Measurements from ENCODE around the gene PRKX. TPM values are rescaled to one million over a fixed set of nuclear protein-coding genes. Genes with fewer than 3 reads are reported as not detected.
A peak's percentile ranks its signal among the peaks of the same experiment; 100 is the strongest.
"Not testable (repeated sequence)": the region's sequence is repeated elsewhere in the genome, so short reads cannot be mapped to it uniquely, and the experiment has no call there.

The PRKX gene
- total and polyA plus RNA-seq, 9 donors: 7.3 to 13.2 (median 8.0) TPM

DNA sequence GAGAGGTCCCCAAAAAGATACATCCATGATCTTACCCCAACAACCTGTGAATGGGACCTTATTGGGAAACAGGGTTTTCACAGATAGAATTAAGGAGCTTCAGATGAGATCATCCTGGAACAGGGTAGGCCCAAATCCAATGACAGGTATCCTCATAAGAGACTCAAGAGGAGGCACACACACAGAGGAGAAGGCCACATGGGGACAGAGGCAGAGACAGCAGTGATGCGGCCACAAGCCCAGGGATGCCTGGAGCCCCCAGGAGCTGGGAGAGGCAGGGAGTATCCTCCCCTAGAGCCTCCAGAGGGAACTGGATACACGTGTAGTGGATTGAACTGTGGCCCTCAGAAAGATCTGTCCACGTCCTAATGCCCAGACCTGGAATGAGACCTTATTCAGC, 82.3 kb downstream of the PRKX start:
- H3K36me3 ChIP-seq (ENCODE audit: control insufficient read depth, insufficient read depth, low read length): peaks cover 9% of the 10 kb centered on the region

DNA sequence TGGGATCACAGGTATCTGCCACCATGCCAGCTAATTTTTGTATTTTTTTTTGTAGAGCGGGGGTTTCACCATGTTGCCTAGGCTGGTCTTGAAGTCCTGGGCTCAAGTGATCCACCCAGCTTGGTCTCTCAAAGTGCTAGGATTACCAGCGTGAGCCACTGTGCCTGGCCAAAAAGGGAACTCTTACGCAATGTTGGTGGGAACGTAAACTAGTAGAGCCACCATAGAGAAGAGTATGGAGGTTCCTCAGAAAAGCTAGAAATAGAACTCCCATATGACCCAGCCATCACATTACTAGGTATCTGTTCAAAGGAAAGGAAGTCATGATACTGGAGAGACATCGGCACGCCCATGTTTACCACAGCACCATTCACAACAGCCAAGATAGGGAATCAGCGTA, 85.9 kb downstream of the PRKX start:
- 85% methylated on average over 2 of the region's 7 CpGs for whole genome bisulfite sequencing (ENCODE audit: insufficient coverage)
- Histone ChIP-seq H3K4me1 (ENCODE audit: control insufficient read depth, insufficient read depth, low read length) (no peaks in the 10 kb centered on the region), H3K27ac (ENCODE audit: low read length) (no peak overlapping the region), H3K27me3 (ENCODE audit: control insufficient read depth, insufficient read depth, low read length) (no peaks in the 10 kb centered on the region), H3K9me3 (replicated peaks; ENCODE audit: control insufficient read depth, low read depth, low read length) (peaks cover 7% of the 10 kb centered on the region), H3K36me3 (ENCODE audit: control insufficient read depth, insufficient read depth, low read length) (peaks cover 6% of the 10 kb centered on the region), H3K4me3 (ENCODE audit: low read length) (no peak overlapping the region)
- no peak for DNase-seq

More for the DNA sequence above, 82.3 kb downstream of the PRKX start:
- Histone ChIP-seq H3K9me3 (replicated peaks; ENCODE audit: control insufficient read depth, low read depth, low read length) (peaks cover 7% of the 10 kb centered on the region), H3K27ac (ENCODE audit: low read length) (no peak overlapping the region), H3K4me1 (ENCODE audit: control insufficient read depth, insufficient read depth, low read length) (no peaks in the 10 kb centered on the region), H3K4me3 (ENCODE audit: low read length) (no peak overlapping the region), H3K27me3 (ENCODE audit: control insufficient read depth, insufficient read depth, low read length) (no peaks in the 10 kb centered on the region)
- no peak for DNase-seq
- 76% methylated on average over 3 of the region's 3 CpGs for WGBS (ENCODE audit: insufficient coverage)

DNA sequence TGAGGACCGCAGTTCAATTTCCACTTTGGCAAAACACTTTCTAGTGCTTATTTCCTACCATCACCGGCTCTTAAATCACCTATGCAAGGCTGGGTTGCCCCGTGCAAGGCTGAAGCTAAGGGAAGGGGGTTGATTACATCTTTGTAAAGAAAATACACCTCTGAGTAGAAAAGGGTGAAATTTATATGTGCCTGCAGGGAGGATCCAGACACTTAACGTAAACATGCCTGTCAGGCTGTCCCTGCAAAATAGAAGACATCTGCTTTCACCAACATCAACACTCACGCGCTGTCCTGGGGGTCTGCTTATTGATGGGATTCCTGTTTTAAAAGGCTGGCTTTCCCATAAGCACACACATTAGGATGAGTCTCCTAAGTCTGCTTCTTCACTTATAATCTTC, 92.0 kb downstream of the PRKX start:
- H3K36me3 ChIP-seq (ENCODE audit: control insufficient read depth, insufficient read depth, low read length): peaks cover 6% of the 10 kb centered on the region

DNA sequence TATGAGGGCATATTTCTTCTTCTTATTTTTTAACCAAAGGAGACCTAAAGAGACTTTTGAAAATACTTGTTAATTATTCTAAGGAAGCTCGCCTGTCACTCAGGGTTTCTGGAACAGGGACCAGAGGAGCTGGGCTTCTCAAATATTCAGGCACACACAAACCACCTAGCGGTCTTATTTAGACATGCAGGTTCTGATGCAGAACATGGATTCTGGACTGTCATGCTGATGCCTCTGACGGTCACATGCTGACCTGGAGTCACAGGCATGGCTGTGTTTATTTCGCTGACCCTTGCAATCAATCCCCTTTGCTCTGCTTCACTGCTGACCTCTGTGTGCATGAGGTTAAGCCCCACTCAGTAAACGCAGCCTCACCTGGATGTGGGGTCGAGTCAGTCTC, 101.7 kb downstream of the PRKX start:
- H3K4me1 ChIP-seq (ENCODE audit: control insufficient read depth, insufficient read depth, low read length); DNase-seq; H3K27ac ChIP-seq (ENCODE audit: low read length); H3K27me3 ChIP-seq (ENCODE audit: control insufficient read depth, insufficient read depth, low read length); H3K4me3 ChIP-seq (ENCODE audit: low read length); H3K36me3 ChIP-seq (ENCODE audit: control insufficient read depth, insufficient read depth, low read length); H3K9me3 ChIP-seq (replicated peaks; ENCODE audit: control insufficient read depth, low read depth, low read length): not testable (repeated sequence)
- no CpG with 5 or more reads among the region's 6 CpGs for WGBS (ENCODE audit: insufficient coverage)

More for the DNA sequence above, 92.0 kb downstream of the PRKX start:
- H3K9me3 ChIP-seq (replicated peaks; ENCODE audit: control insufficient read depth, low read depth, low read length): no peaks in the 10 kb centered on the region
- no peak overlapping the region for H3K27ac ChIP-seq (ENCODE audit: low read length)
- H3K27me3 ChIP-seq (ENCODE audit: control insufficient read depth, insufficient read depth, low read length): peaks cover 4% of the 10 kb centered on the region
- no peaks in the 10 kb centered on the region for H3K4me1 ChIP-seq (ENCODE audit: control insufficient read depth, insufficient read depth, low read length)
- WGBS (ENCODE audit: insufficient coverage): 20% methylated on average over 2 of the region's 6 CpGs
- DNase-seq: no peak
- H3K4me3 ChIP-seq (ENCODE audit: low read length): no peak overlapping the region

DNA sequence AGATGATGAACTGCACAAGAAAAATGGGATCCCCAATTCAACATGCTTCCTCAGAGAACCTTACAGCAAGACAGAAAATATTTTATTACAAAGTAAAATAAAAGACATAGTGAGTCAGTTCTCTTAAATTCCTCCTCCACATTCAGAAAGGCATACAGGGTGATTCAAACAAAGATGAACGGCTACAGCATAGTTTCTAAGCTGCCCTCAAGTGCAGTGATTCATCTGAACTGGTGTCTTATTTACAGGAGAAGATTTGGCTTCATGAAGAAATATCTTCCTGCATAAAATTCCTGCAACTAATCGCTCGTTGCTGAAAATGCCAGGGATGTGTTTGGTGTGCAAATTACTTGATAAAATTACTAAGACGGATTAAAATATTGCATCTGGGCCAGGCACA, 103.6 kb downstream of the PRKX start:
- H3K36me3 ChIP-seq (ENCODE audit: control insufficient read depth, insufficient read depth, low read length): peaks cover 6% of the 10 kb centered on the region
- no peak overlapping the region for H3K27ac ChIP-seq (ENCODE audit: low read length)
- no peaks in the 10 kb centered on the region for H3K27me3 ChIP-seq (ENCODE audit: control insufficient read depth, insufficient read depth, low read length)
- DNase-seq: no peak
- no peaks in the 10 kb centered on the region for H3K9me3 ChIP-seq (replicated peaks; ENCODE audit: control insufficient read depth, low read depth, low read length)
- no peak overlapping the region for H3K4me3 ChIP-seq (ENCODE audit: low read length)
- WGBS (ENCODE audit: insufficient coverage): 100% methylated on average over 1 of the region's 4 CpGs
- H3K4me1 ChIP-seq (ENCODE audit: control insufficient read depth, insufficient read depth, low read length): no peaks in the 10 kb centered on the region

DNA sequence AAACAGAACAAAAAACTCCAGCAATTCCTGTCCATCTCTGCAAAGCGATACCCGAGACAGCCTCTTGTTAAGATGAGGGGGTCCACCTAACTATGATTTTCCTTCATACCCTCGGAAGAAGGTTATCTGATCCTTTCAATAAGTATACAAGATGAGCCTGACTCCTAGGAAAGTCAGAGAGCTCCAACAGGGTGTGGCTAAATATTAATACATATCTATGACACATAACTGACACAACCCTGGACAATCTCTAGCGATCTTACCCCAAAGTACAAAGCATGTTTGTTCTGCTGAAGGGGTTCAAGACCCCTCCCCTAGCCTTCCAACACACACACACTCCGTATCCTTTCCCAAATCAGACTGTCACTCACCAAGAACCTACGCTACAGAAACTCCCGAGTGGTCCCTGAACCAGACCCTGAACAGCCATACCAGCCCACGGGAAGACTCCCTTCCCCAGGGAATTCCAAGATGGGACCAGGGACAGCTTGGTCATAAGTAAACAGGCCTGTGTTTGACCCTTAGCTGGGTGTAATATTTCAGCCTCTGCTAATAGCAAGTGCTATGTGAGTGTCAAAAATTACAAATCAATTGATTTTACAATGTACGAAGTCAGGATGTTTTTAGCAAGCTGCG, 110.3 kb downstream of the PRKX start:
- no peaks in the 10 kb centered on the region for H3K9me3 ChIP-seq (replicated peaks; ENCODE audit: control insufficient read depth, low read depth, low read length)
- no peak overlapping the region for H3K4me3 ChIP-seq (ENCODE audit: low read length)
- peaks cover 2% of the 10 kb centered on the region for H3K4me1 ChIP-seq (ENCODE audit: control insufficient read depth, insufficient read depth, low read length)
- no peaks in the 10 kb centered on the region for H3K36me3 ChIP-seq (ENCODE audit: control insufficient read depth, insufficient read depth, low read length)
- 91% methylated on average over 4 of the region's 10 CpGs for WGBS (ENCODE audit: insufficient coverage)
- H3K27me3 ChIP-seq (ENCODE audit: control insufficient read depth, insufficient read depth, low read length): peaks cover 5% of the 10 kb centered on the region
- DNase-seq: no peak
- no peak overlapping the region for H3K27ac ChIP-seq (ENCODE audit: low read length)

DNA sequence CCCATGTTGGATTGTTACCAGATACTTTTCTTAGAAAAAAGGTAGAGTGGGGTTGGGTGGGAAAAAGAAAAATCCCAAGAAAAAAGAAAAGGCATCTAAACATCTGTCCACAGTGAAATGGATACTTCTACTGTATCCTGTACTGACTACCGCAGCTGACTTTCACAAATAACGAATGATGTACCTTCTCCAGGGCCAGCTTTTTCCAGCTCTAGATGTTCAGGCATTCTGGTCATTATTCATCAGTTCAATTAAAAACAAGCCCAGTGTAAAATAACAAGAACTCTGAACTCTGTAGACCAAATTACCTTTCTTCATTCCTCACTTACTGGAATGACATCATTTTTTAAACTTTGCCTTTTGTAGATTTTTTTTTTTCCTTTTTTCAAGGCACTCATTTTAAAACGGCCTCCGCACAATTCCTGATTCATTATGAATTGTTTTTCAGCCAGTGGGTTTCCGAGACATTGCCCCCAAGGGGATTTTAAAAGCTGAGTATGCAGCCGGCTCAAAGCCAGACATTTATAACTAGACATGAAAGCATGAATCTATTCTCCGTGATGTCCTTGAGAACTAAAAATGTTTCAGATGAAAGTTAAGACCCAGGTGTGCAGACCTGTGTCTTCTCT, 113.5 kb downstream of the PRKX start:
- H3K27me3 ChIP-seq (ENCODE audit: control insufficient read depth, insufficient read depth, low read length): peaks cover 5% of the 10 kb centered on the region
- DNase-seq: peak; percentile 82
- 14% methylated on average over 2 of the region's 7 CpGs for WGBS (ENCODE audit: insufficient coverage)
- H3K9me3 ChIP-seq (replicated peaks; ENCODE audit: control insufficient read depth, low read depth, low read length): no peaks in the 10 kb centered on the region
- H3K4me3 ChIP-seq (ENCODE audit: low read length): no peak overlapping the region
- peaks cover 2% of the 10 kb centered on the region for H3K4me1 ChIP-seq (ENCODE audit: control insufficient read depth, insufficient read depth, low read length)
- H3K36me3 ChIP-seq (ENCODE audit: control insufficient read depth, insufficient read depth, low read length): no peaks in the 10 kb centered on the region
- H3K27ac ChIP-seq (ENCODE audit: low read length): peak overlapping the region; percentile 25

DNA sequence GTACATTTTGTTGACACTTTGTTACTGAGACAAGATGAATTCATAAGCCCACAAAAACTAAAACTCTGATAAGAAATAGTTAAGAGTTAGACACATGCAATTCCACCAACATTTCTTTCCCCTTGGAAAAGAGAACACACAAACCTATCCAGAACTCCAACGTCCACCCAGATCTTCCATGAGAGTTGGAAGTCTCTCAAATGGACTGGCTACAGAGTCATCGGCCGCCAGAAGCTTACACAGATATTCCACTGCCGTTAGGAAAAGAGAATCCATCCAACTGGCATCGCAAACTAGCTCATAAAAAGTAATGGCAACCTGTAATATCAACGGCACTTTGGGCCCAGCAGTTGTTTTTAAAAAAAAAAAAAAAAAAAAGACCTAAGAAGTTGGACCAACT, 114.7 kb downstream of the PRKX start:
- H3K27ac ChIP-seq (ENCODE audit: low read length): no peak overlapping the region
- WGBS (ENCODE audit: insufficient coverage): 20% methylated on average over 1 of the region's 6 CpGs

DNA sequence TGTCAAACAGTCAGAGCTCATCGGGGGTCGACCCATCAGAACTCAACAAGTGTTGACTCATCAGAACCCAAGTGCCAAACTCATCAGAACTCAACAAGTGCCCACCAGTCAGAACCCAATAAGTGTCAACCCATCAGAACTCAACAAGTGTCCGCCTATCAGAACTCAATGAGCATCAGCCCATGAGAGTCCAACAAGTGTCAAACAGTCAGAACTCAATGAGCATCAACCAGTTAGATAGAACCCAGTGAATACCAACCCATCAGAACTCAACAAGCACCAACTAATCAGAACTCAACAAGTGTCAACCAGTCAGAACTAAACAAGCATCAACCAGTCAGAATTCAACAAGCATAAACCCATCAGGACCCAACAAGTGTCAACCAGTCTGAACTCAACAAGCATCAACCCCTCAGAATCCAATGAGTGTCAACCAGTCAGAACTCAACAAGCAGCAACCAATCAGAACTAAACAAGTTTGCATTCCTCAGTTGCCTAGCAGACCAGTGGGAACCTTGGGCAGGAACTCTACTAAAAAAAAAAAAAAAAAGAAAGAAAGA, 115.3 kb downstream of the PRKX start:
- H3K27me3 ChIP-seq (ENCODE audit: control insufficient read depth, insufficient read depth, low read length): peaks cover 3% of the 10 kb centered on the region
- no peak for DNase-seq
- no peak overlapping the region for H3K4me3 ChIP-seq (ENCODE audit: low read length)
- no peaks in the 10 kb centered on the region for H3K36me3 ChIP-seq (ENCODE audit: control insufficient read depth, insufficient read depth, low read length)
- H3K27ac ChIP-seq (ENCODE audit: low read length): no peak overlapping the region
- H3K9me3 ChIP-seq (replicated peaks; ENCODE audit: control insufficient read depth, low read depth, low read length): no peaks in the 10 kb centered on the region
- 97% methylated on average over 3 of the region's 3 CpGs for WGBS (ENCODE audit: insufficient coverage)
- H3K4me1 ChIP-seq (ENCODE audit: control insufficient read depth, insufficient read depth, low read length): peaks cover 2% of the 10 kb centered on the region

More for the DNA sequence above, 114.7 kb downstream of the PRKX start:
- peak; percentile 87 for DNase-seq
- Histone ChIP-seq H3K27me3 (ENCODE audit: control insufficient read depth, insufficient read depth, low read length) (peaks cover 5% of the 10 kb centered on the region), H3K4me1 (ENCODE audit: control insufficient read depth, insufficient read depth, low read length) (peaks cover 2% of the 10 kb centered on the region), H3K36me3 (ENCODE audit: control insufficient read depth, insufficient read depth, low read length) (no peaks in the 10 kb centered on the region), H3K4me3 (ENCODE audit: low read length) (no peak overlapping the region), H3K9me3 (replicated peaks; ENCODE audit: control insufficient read depth, low read depth, low read length) (no peaks in the 10 kb centered on the region)

DNA sequence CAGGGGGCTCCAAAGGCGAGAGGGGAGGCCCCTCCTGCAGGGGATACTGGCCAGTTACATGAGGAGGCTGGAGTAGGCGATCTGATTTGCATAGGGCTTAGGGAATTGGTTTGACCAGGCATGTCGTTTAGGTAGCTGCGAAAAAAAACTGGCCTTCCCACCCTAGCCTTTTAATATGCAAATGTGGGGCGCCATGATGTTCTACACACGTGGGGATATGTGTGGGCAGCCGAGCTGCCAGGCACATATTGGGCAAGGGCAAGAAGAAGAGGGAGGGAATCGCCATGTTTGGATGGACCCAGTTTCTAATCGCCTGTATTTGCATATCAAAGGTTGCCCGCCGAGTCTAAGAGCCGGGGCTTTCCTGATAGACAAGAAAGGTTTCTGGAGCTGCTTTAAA, 121.3 kb downstream of the PRKX start:
- H3K27me3 ChIP-seq (ENCODE audit: control insufficient read depth, insufficient read depth, low read length): peaks cover 5% of the 10 kb centered on the region
- no peak for DNase-seq
- WGBS (ENCODE audit: insufficient coverage): 64% methylated on average over 4 of the region's 12 CpGs

More for the DNA sequence above, 121.3 kb downstream of the PRKX start:
- Histone ChIP-seq H3K4me3 (ENCODE audit: low read length) (no peak overlapping the region), H3K36me3 (ENCODE audit: control insufficient read depth, insufficient read depth, low read length) (no peaks in the 10 kb centered on the region), H3K9me3 (replicated peaks; ENCODE audit: control insufficient read depth, low read depth, low read length) (no peaks in the 10 kb centered on the region), H3K4me1 (ENCODE audit: control insufficient read depth, insufficient read depth, low read length) (no peaks in the 10 kb centered on the region), H3K27ac (ENCODE audit: low read length) (no peak overlapping the region)
